Measurements from ENCODE around the gene KLHL13.
A peak's percentile ranks its signal among the peaks of the same experiment; 100 is the strongest.

The KLHL13 gene

DNA sequence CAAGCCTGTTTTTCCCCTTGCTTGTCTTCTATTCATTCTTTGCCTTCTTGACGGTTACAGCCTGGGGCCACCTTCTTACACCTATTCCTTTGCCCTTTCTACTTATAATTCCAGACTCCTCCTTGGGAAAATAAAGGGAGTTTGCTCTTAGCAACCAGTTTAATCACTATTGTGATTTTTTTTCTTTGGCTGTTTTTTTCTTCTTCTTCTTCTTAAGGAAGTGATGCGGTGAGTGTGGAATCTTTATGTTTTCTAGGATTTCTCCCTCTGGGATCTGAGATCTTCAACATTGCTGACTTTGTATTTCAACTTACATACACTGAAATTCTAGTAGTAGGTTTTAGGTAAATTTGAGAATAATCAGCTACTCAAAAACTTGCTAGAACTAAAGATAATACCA lies 1.1 kb upstream of the KLHL13 start:
- TF ChIP-seq FOXM1 (IDR thresholded peaks at IDR 0.05; ENCODE audit: borderline replicate concordance, low read depth) (no peak), TCF12 (IDR thresholded peaks at IDR 0.05; ENCODE audit: low read depth) (no peak), EGR1 (IDR thresholded peaks at IDR 0.05) (no peak), YY1 (IDR thresholded peaks at IDR 0.05; ENCODE audit: low read depth) (no peak), EP300 (IDR thresholded peaks at IDR 0.05; ENCODE audit: borderline replicate concordance) (no peak)
- TF ChIP-seq, protein P1, sequence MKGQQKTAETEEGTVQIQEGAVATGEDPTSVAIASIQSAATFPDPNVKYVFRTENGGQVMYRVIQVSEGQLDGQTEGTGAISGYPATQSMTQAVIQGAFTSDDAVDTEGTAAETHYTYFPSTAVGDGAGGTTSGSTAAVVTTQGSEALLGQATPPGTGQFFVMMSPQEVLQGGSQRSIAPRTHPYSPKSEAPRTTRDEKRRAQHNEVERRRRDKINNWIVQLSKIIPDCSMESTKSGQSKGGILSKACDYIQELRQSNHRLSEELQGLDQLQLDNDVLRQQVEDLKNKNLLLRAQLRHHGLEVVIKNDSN (IDR thresholded peaks at IDR 0.05) = no peak

DNA sequence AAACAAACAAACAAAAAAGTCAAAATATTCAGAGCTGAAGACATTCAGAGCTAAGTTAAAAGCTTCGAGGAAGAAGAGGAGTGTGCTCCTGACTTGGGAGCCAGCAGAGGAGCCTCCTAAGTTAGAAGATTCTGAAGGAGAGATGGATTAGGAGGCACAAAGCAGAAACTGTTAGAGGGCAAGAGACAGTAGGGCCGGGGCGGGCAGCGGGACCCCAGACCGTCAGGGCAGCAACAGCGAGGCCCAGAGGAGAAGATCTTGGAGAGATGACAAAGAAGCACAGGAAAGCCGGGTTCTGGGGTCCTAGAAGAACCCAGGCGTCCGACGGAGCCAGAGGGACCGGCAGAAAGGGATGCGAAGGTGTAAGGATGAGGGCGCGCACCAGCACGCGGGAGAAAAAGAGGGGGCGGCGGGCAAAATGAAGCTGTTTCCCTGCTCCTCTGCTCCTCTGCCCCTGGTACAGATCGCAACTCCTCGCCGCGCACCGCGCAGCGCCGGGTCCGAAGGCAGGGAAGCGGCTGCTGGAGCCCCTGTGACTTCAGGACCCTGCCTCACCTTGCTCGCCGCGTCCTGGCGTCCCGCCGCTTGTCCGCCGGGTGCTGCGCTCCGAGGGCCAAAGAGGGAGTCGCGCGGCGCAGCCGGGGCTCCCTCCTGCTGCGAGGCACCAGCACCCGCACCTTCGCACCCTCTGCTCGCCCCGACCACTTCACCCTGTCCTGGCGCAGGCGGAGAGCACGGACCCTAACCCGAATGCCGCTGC lies 477 bp downstream of the KLHL13 start:
- TF ChIP-seq CEBPB (IDR thresholded peaks at IDR 0.05) = no peak
- TF ChIP-seq, protein P2, sequence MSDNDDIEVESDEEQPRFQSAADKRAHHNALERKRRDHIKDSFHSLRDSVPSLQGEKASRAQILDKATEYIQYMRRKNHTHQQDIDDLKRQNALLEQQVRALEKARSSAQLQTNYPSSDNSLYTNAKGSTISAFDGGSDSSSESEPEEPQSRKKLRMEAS (IDR thresholded peaks at IDR 0.05) = peak; percentile 11; the same call in 1 of the 2 replicates
- no peak for TF ChIP-seq EGR1 (IDR thresholded peaks at IDR 0.05)
- no peak for TF ChIP-seq ZBTB7A (IDR thresholded peaks at IDR 0.05; ENCODE audit: low read depth)
- TF ChIP-seq RAD21 (IDR thresholded peaks at IDR 0.05; ENCODE audit: low read depth) = no peak
- TF ChIP-seq, protein P3, sequence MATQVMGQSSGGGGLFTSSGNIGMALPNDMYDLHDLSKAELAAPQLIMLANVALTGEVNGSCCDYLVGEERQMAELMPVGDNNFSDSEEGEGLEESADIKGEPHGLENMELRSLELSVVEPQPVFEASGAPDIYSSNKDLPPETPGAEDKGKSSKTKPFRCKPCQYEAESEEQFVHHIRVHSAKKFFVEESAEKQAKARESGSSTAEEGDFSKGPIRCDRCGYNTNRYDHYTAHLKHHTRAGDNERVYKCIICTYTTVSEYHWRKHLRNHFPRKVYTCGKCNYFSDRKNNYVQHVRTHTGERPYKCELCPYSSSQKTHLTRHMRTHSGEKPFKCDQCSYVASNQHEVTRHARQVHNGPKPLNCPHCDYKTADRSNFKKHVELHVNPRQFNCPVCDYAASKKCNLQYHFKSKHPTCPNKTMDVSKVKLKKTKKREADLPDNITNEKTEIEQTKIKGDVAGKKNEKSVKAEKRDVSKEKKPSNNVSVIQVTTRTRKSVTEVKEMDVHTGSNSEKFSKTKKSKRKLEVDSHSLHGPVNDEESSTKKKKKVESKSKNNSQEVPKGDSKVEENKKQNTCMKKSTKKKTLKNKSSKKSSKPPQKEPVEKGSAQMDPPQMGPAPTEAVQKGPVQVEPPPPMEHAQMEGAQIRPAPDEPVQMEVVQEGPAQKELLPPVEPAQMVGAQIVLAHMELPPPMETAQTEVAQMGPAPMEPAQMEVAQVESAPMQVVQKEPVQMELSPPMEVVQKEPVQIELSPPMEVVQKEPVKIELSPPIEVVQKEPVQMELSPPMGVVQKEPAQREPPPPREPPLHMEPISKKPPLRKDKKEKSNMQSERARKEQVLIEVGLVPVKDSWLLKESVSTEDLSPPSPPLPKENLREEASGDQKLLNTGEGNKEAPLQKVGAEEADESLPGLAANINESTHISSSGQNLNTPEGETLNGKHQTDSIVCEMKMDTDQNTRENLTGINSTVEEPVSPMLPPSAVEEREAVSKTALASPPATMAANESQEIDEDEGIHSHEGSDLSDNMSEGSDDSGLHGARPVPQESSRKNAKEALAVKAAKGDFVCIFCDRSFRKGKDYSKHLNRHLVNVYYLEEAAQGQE (IDR thresholded peaks at IDR 0.05; ENCODE audit: low read depth) = no peak
- no peak for TF ChIP-seq TEAD4 (IDR thresholded peaks at IDR 0.05)

DNA sequence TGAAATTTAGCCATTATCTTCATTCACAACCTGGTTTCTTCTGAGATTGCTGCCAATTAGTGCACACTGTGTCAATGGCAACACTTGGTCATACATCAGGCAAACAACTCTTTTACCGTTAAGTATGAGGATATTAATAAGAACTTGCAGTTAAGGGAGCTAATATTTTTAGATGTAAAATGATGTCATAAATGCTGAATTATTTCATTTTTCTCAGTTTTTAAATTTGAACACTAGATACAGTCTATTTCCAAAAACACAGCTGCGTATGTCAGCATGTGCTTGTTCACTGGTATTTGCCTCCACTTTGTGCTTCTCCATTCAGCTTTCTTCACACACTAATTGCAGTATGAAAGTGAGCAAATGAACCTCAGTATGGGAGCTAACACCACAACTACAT lies 1.6 kb downstream of the KLHL13 start:
- TF ChIP-seq CREB1 (IDR thresholded peaks at IDR 0.05; ENCODE audit: low read depth) (no peak), YY1 (IDR thresholded peaks at IDR 0.05; ENCODE audit: low read depth) (no peak), RAD21 (IDR thresholded peaks at IDR 0.05; ENCODE audit: low read depth) (no peak), ZBTB7A (IDR thresholded peaks at IDR 0.05; ENCODE audit: low read depth) (no peak), FOXM1 (IDR thresholded peaks at IDR 0.05; ENCODE audit: borderline replicate concordance, low read depth) (no peak), TCF12 (IDR thresholded peaks at IDR 0.05; ENCODE audit: low read depth) (no peak), TAF1 (IDR thresholded peaks at IDR 0.05; ENCODE audit: low read depth) (no peak), CEBPB (IDR thresholded peaks at IDR 0.05) (no peak), EP300 (IDR thresholded peaks at IDR 0.05; ENCODE audit: borderline replicate concordance) (no peak), EGR1 (IDR thresholded peaks at IDR 0.05) (no peak), TEAD4 (IDR thresholded peaks at IDR 0.05) (no peak)
- TF ChIP-seq, protein P3 (IDR thresholded peaks at IDR 0.05; ENCODE audit: low read depth) = no peak
- TF ChIP-seq, protein P2 (IDR thresholded peaks at IDR 0.05) = no peak

DNA sequence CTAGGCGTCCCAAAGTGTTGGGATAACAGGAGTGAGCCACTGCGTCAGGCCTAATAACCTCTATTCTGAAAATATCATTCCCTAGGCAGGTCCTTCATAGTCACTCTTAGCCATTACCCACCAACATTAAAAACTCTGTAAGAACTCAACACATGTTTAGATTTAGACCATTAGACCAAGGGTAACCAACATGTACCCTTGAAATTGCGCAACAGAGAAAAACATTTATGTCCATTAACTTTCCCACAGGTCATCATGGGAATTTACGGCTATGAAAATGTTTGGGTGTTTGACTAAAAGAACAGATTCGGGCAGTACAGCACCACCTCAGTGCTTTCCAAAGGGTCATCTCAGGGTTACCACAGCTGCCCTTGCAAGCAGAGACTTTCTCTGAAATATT lies 7.5 kb downstream of the KLHL13 start:
- TF ChIP-seq, protein P1 (IDR thresholded peaks at IDR 0.05) = no peak
- TF ChIP-seq CEBPB (IDR thresholded peaks at IDR 0.05) = peak; percentile 63

DNA sequence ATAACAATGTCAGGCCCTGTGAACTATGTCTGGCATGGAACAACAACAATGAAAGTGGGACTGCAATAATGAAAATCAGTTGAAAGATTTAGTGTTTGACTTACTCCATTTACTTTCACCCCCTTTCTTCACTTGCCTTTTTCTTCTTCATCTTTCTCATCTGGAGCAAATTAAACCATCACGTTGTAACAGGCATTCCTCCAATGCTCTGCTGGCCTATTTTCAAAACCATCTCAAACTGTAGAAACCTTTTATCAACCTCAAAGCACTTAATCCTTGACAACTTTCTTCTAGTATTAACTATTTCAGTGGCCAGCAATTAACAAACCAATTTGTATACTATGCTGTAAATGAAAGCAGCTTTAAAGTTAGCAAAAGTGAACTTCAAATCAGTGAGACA lies 8.3 kb downstream of the KLHL13 start:
- TF ChIP-seq ZBTB7A (IDR thresholded peaks at IDR 0.05; ENCODE audit: low read depth) = no peak
- no peak for TF ChIP-seq YY1 (IDR thresholded peaks at IDR 0.05; ENCODE audit: low read depth)
- TF ChIP-seq, protein P1 (IDR thresholded peaks at IDR 0.05) = no peak
- TF ChIP-seq EGR1 (IDR thresholded peaks at IDR 0.05) = no peak

DNA sequence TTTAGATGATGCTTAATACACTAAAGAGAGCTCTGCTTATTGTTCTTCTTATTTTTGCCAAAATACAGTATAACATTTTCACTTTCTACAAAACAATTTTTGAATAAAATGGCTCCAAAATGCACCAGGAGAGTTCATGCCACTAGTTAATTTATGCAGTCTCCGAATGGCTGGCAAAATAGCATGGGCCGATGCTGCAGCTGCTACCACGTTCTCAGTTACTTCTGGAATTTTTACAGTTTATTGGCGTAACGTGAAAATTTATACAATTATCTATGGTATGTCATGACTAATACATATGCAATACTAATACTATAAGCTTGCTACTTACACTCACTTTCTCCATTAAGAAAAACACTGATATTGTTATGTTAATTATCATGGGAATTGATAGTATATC lies 16.5 kb downstream of the KLHL13 start:
- no peak for TF ChIP-seq TEAD4 (IDR thresholded peaks at IDR 0.05)
- TF ChIP-seq, protein P1 (IDR thresholded peaks at IDR 0.05) = no peak

All from Ishikawa (cell line).